Measurements from ENCODE around the gene TEX44.
"Not testable (repeated sequence)": the region's sequence is repeated elsewhere in the genome, so short reads cannot be mapped to it uniquely, and the experiment has no call there.

Gene TEX44

GRCh38 chr2:231592636-231593145 is at the start of gene TEX44:
Gene TEX44, plus strand, starts transcription at chr2:231592864. Its CDS starts 88 bp downstream, at chr2:231592952.
- DNase-seq (ENCODE audit: low read depth, low spot score) = no peak

- DNase-seq (ENCODE audit: low read depth, low spot score) = no peak
Observed at GRCh38 chr2:231545105-231545902, 47.4 kb upstream of the TEX44 start.

DNA sequence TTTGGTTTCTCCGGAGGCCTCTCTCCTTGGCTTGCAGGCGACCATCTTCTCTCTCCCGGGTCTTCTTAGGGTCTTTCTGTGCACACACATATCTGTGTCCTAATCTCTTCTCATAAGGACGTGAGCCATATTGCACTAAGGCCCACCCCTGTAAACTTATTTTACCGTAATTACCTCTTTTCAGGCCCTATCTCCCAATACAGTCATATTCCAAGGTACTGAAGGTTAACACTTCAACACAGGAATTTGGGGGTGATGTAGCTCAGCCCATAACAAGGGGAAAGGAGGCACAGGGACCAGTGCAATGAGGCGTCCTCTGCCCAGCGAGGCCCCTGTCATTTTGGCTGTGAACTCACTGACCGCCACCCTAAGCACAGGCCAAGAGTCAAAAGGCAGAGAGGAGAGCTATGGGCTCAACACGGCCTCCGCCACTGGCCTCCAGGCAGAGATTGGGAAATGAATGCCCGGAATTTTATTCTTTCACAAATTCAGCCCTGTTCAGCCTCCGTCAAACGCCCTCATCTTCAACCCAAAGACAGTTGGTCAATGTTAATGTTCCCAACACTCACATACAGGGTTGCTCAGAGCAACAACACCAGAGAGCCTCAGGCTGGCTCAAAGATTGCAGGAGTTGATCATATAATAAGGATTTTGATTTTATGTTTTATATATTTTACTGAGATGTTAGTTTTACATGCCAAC is 46.5 kb upstream of the TEX44 start:
- DNase-seq (ENCODE audit: low read depth, low spot score) = no peak

DNA sequence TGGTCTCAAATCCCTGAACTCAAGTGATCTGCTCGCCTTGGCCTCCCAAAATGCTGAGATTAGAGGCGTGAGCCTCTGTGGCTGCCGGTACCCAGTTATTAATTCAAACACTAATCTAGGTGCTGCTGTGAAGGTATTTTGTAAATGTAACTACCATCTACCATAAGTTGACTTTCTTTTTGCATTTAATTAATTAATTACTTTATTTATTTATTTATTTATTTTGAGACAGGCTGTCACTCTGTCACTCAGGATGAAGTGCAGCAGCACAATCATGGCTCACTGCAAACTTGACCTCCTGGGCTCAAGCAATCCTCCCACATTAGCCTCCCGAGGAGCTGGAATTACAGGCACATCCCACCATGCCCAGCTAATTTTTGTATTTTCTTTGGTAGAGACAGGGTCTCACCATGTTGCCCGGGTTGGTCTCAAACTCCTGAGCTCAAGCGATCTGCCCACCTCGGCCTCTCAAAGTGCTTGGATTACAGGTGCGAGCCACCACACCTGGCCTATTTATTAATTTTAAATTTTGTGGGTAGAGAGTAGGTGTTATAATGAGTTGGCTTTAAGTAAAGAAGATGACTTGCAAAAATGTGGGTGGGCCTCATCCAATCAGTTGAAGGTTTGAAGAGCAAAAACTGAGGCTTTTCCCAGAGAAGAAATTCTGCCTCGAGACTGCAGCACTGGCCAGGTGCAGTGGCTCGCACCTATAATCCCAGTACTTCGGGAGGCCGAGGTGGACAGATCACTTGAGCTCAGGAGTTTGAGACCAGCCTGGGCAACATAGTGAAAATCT is 45.2 kb upstream of the TEX44 start:
- no peak for DNase-seq (ENCODE audit: low read depth, low spot score)

GRCh38 chr2:231548752-231549151 is 43.9 kb upstream of the TEX44 start:
- DNase-seq (ENCODE audit: low read depth, low spot score) = no peak

DNA sequence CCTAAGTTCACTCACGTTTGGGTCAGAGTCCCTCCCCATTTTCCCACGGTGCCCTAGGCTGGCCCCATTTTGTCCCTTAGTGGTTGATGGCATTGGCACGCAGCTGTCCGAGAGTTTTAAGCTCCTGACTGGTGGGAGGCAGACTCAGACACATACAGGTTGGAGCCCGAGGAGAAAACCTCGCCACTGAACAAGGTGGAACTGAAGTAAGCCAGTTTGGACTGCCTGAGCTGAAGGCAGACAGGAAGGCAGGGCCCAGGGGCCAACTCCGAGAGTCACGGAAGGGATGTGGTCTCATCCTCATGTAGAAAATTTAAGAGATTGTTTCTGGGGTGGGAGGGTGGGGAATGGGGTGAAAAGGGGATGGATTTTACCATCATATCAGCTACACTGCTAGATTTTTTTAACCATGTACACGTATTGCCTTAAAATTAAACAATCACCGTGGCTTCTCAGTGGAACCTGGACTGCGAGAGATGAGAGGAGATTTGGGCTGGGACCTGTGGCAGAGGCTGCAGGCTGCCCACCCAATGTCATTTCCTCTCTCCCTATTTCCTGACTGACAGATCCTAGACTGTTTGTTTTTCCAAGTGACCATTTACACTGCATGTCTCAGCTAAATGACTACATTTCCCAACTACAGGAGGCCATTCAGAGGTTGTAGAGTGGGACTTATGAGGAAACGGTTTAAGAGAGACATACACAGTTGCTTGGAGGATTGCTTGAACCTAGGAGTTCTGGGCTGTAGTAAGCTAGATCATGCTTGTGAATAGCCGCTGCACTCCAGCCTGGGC is 43.0 kb upstream of the TEX44 start:
- no peak for DNase-seq (ENCODE audit: low read depth, low spot score)

GRCh38 chr2:231552752-231553151 is 39.9 kb upstream of the TEX44 start:
- DNase-seq (ENCODE audit: low read depth, low spot score) = no peak

DNA sequence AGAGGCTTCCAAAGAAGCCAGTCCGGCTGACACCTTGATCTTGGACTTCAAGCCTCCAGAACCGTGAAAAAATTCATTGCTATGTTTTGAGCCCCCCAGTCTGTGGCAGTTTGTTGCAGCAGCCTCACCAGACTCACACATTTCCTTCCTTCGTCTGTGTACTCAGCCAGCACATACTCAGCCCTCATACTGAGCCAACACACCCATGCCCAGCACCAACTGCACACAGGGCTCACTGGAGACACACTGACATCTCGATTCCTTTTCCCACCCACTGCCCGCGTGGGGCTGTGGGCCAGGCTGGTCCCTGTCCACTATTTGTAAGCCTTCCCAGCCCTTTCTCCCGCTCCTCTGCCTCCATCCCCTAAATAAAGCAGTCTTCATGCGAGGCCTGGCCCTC is 38.3 kb upstream of the TEX44 start:
- DNase-seq (ENCODE audit: low read depth, low spot score) = no peak

- peak; percentile 87 for DNase-seq (ENCODE audit: low read depth, low spot score)
Observed at GRCh38 chr2:231554748-231555545, 37.7 kb upstream of the TEX44 start.

- DNase-seq (ENCODE audit: low read depth, low spot score) = not testable (repeated sequence)
Observed at GRCh38 chr2:231556496-231556895, 36.2 kb upstream of the TEX44 start.

GRCh38 chr2:231556981-231557380 is 35.7 kb upstream of the TEX44 start:
- no peak for DNase-seq (ENCODE audit: low read depth, low spot score)

- peak; percentile 53 for DNase-seq (ENCODE audit: low read depth, low spot score)
Observed at GRCh38 chr2:231557571-231558217, 35.0 kb upstream of the TEX44 start.

GRCh38 chr2:231563378-231563961 is 29.2 kb upstream of the TEX44 start:
- DNase-seq (ENCODE audit: low read depth, low spot score) = no peak

DNA sequence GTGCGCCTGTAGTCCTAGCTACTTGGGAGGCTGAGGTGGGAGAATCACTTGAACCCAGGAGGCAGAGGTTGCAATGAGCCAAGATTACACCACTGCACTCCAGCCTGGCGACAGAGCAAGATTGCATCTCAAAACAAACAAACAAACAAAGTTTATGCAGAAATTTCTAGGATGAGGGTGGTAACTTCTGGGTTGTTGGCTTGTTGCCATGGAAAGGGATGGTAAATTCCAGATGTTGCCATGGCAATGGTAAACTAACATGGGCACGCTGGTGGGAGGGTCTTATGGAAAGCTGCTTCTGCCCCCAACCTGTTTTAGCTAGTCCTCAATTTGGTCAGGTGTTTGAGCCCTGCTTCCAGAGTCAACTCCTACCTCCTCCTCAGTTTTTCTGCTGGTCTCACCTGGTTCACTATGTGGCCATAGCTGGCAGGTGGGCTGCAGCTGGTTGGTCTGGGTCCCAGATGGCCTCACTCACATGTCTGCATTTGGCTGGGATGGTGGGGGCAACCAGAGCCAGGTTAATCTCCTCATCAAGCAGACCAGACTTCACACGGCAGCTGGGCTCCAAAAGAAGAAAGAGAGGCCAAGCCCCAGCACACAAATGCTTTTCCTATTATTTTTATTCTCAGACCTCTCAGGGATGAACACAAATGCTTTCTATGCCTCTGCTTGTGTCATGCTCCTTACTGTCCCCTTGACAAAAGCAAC is 26.6 kb upstream of the TEX44 start:
- DNase-seq (ENCODE audit: low read depth, low spot score) = no peak

- no peak for DNase-seq (ENCODE audit: low read depth, low spot score)
Observed at GRCh38 chr2:231567159-231567558, 25.5 kb upstream of the TEX44 start.

DNA sequence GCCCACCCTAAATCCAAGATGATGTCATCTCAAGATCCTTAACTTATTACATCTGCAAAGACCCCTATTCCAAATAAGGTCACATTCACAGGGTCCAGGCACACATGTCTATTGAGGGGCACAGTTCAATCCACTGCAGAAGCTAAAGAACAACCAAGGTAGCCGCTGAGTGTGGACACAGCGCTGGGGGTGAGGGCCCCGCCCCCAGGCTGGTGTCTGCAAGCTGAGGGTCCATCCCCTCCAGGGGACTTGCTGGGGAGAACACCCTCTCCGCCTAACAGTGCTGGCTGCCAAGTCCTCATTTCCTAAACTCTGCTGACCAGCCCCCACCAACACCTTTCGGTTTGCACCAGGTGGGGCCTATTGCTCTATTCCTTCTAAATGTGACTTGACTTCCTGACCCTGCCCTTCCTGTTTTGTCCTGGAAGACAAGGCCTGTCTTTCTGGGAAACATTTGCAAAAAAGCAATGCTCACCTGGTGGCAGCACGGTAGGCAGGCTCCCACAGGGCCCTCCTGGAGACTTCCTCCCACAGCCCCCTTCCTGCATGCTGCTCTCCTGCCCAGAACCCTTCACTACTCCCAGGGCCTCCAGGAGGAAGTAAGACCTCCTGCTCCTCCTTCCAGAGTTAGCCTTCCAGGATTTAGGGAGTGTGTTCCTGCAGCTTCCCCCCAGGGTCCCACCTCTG is 24.4 kb upstream of the TEX44 start:
- DNase-seq (ENCODE audit: low read depth, low spot score) = no peak

GRCh38 chr2:231568785-231569435 is 23.8 kb upstream of the TEX44 start:
- DNase-seq (ENCODE audit: low read depth, low spot score) = no peak

GRCh38 chr2:231570915-231571314 is 21.7 kb upstream of the TEX44 start:
- not testable (repeated sequence) for DNase-seq (ENCODE audit: low read depth, low spot score)

All from brain pericyte (primary cell).